DMS114 treated with DMSO at 0.1 percent for 48 hours (cell line): Measurements from ENCODE around the gene ZNF526.
"Not testable (repeated sequence)": the region's sequence is repeated elsewhere in the genome, so short reads cannot be mapped to it uniquely, and the experiment has no call there.

Experiments used
- DNase-seq: peaks from one replicate; lab custom pipeline; 2025; ENCODE audit not compliant: unreplicated experiment; lab: John Stamatoyannopoulos, UW

ZNF526 gene

GRCh38 chr19:42257842-42258241 is 37.7 kb downstream of the ZNF526 start:
- DNase-seq, result not testable (repeated sequence)

DNA sequence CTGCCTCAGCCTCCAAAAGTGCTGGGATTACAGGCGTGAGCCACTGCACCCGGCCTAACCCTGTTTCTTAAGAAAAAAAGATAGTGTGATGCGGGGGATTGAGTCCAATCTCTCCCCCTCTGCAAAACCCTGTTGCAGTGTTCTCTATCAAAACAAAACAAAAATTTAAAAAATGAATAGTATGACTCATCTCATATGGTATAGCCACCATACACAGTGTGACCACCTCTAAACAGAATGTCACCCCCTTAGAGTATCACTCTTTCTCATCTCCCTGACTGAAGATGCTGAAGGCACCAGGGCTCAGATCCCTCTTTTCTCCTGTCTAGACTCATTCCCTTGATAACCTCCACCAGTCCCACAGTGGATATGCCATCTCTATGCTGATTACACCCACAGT is 41.7 kb downstream of the ZNF526 start:
- DNase-seq, result no peak

- DNase-seq, result not testable (repeated sequence)
Observed at GRCh38 chr19:42266105-42266504, 46.0 kb downstream of the ZNF526 start.

- DNase-seq, result not testable (repeated sequence)
Observed at GRCh38 chr19:42266928-42267603, 47.0 kb downstream of the ZNF526 start.

DNA sequence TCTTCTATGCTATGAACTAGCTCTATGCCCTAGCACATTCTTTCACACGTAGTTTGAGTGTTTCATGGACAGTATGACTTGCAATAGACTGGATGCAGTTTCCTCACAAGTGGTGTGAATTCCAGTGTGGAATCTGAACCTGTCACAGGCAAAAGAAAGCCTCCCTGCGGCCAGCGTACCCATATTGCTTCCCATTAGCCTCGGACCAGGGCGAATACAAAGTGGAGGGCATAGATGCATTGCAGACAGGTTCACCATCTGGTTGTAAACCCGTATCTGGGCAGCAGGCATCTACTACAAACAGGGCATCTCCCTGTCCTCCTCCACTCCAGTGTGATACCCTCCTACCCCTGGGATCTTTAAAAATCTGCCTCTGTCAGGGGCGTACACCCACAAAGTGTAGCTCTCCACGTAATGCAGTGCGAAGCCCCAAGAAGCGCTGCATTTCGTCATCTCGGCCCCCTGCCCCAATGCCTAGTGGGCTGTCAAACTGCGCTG is 47.6 kb downstream of the ZNF526 start:
- no peak for DNase-seq

DNA sequence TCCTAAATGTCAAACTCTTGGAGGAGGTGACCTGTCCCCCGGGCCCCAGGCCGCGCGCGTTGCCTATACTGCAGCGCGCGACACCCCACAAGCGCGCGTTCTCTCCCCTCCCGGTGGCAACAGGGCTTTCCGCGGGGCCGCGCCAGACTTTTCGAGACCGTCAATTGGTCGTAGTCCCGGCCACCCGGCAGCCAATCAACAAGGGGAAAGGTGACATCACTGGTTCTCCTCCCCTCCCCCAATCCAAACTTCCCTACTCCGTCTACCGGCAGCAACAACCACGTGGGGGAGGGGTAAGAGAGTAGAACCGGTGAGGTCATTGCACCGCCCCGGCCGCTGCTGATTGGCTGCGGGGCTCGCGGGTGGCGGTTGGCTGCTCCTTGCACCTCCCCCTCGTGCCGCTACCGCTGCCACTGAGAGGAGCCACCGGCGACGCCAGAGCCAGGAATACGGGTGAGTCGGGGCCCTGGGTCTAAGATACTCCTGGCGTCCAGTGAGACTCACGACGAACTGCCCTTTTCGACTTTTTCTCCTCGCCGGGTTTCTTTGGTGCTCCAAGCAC is 48.1 kb downstream of the ZNF526 start:
- peak; percentile 99 for DNase-seq

DNA sequence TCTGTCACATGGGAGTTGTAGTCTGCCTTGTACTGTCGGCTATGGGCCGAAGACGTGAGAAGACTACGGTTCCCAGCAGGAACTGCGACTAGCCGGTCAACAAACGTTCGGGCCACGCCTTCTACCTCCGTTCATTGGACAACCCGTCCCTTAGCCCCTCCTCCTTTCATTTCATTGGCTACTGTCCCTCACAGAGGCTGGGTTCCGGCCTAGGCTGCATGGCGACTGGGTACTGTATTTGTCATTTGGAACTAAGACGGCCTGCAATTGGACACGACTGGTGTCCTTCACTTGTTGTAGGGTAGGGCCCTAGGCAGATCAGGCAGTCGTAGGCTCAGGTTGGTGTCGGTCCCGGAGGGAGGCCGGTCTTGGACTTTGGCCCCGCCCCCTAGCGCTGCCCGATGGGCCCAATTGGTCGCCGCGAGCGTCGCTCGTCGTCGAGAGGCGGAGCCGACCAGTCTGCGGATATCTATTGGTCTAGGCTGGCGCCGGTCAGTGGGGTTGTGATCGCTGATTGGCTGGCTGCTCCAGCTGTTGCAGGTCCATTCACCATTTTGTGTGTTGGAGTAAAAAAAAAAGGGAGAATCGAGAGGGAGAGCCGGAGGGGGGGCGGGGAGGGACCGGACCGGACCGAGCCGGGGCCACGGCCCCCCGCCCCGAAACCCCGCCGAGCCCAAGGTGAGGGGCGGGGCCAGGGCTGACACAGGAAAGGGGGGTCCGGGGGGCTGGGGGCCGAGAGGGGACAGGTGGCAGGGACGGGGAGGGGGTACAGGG is 48.8 kb downstream of the ZNF526 start, which contains the start of gene CIC:
Gene CIC (plus strand): TSS at position 549 of the 774 bp plus-strand sequence. CDS start 2,532 bp downstream, outside the sequence.
- DNase-seq, result peak; percentile 100

DNA sequence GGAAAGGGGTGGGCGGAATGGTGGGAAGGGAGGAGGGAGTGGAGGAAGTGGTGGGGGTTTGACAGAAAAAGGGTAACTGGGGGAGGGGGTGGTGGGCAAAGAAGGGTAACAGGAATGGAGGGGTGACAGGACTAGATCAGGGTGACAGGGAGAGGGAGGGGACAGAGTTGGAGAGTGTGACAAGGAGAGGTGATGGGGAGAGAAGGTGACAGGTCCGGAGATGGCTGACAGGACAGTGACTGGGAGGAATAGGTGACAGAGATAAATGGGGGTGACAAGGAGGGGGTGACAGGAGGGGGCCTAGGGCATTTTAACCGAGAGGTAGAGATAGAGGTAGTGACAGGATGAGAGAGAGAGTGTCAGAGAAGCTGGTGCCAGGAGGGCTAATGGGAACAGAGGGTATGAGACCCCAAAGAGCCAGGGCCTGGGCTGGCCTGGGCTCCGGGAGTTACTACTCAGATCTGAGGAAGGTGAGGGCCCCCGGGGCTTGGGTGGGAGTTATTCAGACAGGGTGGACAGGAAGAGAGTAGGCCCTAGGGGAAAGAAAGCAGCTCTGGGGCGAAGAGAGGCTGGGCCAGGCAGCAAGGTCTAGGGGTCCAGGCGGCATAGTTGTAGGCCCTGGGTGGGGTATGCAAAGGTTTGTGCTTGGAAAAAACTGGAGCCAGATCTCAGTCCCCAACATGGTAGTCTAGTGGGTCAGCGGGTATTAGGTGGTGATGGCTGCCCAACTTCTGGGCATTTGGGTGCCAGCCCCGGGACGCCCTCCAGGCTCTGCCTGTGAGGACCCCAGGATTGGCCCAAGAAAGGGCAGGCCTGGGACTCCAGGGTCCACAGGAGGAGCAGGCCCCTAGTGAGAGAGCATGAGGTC is 49.6 kb downstream of the ZNF526 start:
- DNase-seq, result no peak

DNA sequence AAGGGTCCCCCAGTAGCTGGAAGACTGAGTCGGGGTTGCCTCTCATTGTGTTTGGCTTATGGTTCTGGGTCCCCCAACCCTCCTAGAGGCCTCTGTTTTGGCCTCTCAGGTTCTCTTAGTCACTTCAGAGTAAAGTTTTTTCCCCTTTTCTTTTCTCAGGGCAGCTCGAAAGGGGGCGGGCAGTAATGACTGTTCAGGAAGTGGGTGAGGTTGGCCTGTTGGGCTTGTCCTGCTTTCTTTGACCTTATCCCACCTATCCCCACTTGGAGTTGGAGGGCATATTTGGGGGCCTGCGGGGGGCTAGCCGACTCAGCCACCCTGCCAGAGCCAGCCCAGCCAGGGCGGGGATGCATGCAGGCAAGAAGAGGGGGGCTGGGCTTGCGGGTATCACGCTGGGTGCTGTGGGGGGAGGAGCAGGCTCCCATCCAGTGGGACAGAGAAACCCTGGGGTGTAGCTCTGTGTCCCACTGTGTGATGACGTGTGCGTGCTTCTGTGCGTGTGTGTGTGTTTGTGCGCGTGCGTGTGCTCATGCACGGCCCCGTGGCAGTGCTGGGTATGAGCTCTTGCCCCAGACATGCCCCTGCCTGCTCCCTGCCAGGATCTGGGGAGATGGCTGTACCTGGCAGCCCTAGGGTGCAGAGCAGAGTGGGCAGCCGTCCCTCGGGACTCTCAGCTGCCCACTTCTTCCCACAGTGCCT is 50.4 kb downstream of the ZNF526 start:
- DNase-seq, result no peak

- DNase-seq, result no peak
Observed at GRCh38 chr19:42271045-42271419, 50.9 kb downstream of the ZNF526 start.

DNA sequence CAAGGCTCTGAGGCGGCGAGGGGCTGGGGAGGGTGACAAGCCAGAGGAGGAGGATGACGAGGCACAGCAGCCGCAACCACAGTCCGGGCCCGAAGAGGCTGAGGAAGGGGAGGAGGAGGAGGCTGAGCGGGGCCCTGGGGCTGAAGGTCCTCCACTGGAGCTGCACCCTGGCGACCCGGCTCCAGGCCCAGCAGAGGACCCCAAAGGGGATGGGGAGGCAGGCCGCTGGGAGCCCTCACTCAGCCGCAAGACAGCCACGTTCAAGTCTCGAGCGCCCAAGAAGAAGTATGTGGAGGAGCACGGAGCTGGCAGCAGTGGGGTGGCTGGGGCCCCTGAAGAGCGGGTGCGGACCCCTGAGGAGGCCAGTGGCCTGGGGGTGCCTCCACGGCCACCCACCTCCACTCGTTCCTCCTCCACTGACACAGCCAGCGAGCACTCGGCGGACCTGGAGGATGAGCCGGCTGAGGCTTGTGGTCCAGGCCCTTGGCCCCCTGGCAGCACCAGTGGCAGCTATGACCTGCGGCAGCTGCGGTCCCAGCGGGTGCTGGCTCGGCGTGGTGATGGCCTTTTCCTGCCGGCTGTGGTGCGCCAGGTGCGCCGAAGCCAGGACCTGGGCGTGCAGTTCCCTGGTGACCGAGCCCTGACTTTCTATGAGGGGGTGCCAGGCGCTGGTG is 51.9 kb downstream of the ZNF526 start:
- DNase-seq, result no peak

DNA sequence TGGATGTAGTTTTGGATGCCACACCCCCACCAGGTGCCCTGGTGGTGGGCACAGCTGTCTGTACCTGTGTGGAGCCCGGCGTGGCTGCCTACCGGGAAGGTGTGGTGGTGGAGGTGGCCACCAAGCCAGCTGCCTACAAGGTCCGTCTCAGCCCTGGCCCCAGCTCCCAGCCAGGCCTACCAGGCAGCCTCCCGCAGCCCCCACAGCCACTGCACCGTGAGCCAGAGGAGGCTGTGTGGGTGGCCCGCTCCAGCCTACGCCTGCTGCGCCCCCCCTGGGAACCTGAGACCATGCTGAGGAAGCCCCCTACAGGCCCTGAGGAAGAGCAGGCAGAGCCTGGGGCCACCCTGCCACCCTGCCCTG is 52.4 kb downstream of the ZNF526 start:
- DNase-seq, result no peak

DNA sequence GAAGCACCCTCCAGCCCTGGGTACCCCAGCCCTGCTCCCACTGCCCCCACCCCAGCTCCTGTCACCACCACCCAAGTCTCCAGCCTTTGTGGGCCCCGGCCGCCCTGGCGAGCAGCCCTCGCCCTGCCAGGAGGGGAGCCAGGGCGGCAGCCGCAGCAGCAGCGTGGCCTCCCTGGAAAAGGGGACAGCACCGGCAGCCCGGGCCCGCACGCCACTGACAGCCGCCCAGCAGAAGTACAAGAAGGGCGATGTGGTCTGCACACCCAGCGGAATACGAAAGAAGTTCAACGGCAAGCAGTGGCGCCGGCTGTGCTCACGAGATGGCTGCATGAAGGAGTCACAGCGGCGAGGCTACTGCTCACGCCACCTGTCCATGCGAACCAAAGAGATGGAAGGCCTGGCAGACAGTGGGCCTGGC is 52.9 kb downstream of the ZNF526 start:
- no peak for DNase-seq

DNA sequence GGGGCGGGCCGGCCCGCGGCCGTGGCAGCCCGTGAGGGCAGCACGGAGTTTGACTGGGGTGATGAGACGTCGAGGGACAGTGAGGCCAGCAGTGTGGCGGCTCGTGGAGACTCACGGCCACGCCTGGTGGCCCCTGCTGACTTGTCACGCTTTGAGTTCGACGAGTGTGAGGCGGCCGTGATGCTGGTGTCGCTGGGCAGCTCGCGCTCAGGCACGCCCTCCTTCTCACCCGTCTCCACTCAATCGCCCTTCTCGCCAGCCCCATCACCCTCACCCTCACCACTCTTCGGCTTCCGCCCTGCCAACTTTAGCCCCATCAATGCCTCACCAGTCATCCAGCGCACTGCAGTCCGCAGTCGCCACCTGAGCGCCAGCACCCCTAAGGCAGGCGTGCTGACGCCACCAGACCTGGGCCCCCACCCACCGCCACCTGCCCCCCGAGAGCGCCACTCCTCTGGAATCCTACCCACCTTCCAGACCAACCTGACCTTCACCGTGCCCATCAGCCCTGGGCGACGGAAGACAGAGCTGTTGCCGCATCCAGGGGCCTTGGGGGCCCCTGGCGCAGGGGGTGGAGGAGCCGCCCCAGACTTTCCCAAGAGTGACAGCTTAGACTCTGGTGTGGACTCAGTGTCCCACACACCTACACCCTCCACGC is 53.4 kb downstream of the ZNF526 start:
- DNase-seq, result no peak

- no peak for DNase-seq
Observed at GRCh38 chr19:42274065-42274682, 54.1 kb downstream of the ZNF526 start.

GRCh38 chr19:42275103-42275502 is 55.0 kb downstream of the ZNF526 start:
- no peak for DNase-seq

- no peak for DNase-seq
Observed at GRCh38 chr19:42275517-42275916, 55.4 kb downstream of the ZNF526 start.

GRCh38 chr19:42276284-42276683 is 56.2 kb downstream of the ZNF526 start:
- no peak for DNase-seq

GRCh38 chr19:42276821-42277220 is 56.7 kb downstream of the ZNF526 start:
- no peak for DNase-seq
